Measurements from ENCODE around the gene AP3S1. TPM values are rescaled to one million over a fixed set of nuclear protein-coding genes. Genes with fewer than 3 reads are reported as not detected.
A peak's percentile ranks its signal among the peaks of the same experiment; 100 is the strongest.
"Not testable (repeated sequence)": the region's sequence is repeated elsewhere in the genome, so short reads cannot be mapped to it uniquely, and the experiment has no call there.

The AP3S1 gene
- polyA plus RNA-seq, 3 donors, result 98.3 to 116 (median 115) TPM

DNA sequence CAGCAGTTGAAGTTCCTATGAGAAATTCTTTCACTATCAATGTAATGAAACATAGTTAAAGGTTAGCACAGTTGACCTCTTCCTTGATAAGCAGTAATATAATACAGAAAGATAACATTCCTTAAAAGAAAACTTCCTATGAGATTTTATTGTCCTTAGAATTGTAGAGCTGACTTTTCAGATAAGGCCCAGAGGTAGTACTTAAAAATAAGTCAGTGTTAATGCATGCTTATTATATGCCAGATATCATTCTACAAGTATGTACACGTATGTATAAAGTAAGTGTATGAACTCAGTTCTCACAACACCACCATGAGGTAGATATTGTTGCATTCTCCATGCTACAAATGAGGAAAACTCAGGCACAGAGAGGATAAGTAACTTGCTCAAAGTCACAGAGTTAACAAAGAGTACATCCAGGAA, 15.3 kb downstream of the AP3S1 start:
- no peak for DNase-seq

DNA sequence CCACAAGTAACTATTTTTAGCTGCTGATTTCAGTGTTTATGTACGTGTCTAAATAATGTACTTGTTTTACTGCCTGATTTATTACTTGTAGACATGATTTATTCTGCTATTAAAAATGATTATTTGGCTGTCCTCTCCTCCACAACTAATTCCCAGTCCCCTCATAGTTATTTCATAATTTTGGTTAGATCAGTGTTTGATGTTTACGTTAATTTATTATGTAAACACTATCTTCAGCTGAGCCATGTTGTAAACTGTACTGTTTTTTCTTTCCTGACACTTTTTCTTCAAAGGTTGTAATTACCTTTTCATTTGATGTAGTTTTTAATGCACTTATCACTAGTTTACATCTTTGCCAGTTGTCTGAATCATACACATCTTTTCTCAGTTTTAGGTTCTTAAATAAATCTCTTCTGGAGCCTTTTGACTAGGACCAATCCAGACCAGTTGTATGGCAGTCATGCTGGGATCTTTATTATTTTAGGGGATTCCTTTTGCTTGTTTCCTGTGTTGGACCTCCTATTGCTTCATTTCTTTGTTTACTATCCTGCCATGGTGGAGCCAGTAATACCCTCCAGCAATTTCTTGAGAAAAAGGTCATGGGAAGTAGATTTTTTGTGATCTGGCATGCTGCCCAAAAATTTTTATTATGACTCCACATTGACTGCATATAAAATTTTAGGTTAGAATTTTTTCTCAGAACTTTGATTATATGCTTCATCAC, 16.1 kb downstream of the AP3S1 start:
- no peak for DNase-seq

- no peak for DNase-seq
These were observed 16.7 kb downstream of the AP3S1 start for GRCh38 chr5:115858396-115858795.

DNA sequence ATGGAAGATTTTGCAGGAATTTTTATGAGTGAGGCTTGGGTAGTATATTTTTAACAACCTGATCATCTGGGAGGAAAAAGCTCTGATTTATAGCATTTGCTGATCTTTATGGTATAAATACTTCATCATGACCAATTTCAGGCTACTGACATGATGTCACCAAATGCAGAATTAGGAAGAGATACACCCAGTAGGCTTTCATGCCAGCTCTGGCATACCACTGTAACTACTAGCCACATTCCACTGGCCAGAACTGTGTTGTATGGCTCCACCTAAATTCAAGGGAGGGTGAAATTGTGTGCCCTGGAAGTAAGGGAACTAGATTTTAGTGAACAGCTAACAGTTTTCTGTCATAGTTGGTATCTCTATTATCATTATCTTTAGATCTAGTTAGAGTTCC, 17.6 kb downstream of the AP3S1 start:
- no peak for DNase-seq

DNA sequence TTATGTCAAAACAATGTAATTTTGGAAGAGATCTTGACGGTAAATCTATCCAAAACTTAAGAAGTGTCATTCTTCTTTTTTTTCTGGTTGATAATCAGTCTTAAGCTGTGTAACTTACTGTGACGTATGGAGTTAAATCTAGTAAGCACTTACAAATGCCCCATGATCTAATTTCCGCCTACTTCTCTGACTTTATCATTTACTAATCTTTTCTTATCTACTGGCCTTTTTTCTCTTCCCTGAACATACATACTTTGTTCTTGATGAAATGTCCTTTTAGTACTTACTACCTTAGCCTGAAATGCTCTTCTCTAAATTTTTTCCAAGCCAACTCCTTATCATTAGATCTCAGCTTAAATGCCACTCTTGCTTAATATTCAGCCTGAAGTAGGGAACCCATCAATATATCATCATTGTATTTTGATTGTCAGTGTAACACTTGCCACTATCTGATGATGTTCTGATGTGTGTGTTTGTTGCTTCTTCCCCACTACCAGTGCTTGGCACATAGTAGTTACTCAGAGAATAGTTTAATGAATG, 27.6 kb downstream of the AP3S1 start:
- no peak for DNase-seq

GRCh38 chr5:115872447-115872846, 30.7 kb downstream of the AP3S1 start:
- DNase-seq, result no peak

- no peak for DNase-seq
These were observed 31.7 kb downstream of the AP3S1 start for GRCh38 chr5:115873392-115873791.

DNA sequence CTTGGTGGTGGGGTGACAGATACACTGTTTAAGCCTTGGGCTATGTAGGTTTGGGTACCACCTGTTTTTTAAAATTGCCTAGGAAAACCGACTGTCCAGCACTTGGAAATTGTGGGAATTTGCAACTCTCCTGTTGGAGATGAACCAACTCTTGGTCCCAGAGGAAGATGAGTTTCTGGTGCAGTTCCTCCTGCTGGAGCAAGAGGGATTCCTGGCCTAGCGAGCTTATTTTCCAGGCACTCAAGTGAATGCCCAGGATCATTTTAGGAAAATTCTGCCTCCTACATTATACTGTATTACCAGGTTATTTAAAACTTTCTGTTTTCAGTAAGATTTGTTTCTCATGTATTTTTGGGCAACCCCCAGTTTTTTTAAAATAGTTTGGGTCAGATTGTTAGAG, 33.7 kb downstream of the AP3S1 start:
- DNase-seq, result no peak

DNA sequence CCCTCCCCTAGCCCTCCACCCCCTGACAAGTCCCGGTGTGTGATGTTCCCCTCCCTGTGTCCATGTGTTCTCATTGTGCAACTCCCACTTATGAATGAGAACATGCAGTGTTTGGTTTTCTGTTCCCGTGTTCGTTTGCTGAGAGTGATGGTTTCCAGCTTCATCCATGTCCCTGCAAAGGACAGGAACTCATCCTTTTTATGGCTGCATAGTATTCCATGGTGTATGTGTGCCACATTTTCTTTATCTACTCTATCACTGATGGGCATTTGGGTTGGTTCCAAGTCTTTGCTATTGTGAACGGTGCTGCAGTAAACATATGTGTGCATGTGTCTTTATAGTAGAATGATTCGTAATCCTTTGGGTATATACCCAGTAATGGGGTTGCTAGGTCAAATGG, 35.6 kb downstream of the AP3S1 start:
- not testable (repeated sequence) for DNase-seq

- not testable (repeated sequence) for DNase-seq
These were observed 40.7 kb downstream of the AP3S1 start for GRCh38 chr5:115882434-115882833.

DNA sequence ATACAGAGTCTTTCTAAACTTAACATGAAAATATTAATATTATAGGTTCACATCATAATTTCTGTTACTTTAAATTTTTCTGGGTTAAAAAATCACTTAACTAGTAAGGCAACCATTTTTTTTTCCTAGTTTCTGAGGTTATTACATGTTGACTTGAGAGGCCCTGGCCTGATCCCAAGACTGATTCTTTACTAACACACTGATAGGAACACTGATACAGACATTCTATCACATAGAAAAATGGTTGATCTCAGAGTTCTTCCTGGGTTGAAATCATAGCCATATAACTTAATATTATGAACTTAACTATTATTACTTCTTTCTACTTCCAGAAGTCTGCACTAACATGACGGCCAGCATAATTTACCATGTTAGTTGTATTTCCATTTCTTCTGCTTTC, 43.0 kb downstream of the AP3S1 start:
- no peak for DNase-seq

DNA sequence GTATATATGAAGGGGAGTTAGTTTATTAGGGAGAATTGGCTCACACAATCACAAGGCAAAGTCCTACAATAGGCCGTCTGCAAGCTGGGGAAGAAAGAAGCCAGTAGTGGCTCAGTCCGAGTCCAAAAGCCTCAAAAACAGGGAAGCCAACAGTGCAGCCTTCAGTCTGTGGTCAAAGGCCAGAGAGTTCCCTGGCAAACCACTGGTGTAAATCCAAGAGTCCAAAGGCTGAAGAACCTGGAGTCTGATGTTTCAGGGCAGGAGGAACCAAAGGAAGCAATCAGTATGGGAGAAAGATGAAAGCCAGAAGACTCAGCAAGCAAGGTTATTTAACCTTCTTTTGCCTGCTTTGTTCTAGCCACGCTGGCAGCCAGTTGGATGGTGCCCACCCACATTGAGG, 43.5 kb downstream of the AP3S1 start:
- DNase-seq, result not testable (repeated sequence)

DNA sequence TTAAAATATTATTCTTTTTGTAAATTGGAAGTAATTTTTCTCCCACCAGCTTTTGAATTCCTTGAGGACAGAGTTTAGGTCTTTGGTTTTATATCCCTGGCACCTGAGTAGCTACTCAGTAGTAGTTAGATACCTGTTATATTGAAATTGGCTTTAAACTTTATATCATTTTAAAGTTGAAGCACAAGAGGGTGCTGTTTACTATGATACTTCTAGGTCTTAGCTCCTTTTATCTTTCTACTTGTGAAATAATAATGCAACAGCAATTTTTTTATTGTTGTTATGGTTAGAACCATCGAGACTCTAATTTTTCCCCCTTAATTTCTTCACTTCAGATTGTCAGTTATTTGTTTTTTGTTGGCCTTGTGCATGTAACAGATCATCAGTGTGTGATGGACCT, 46.3 kb downstream of the AP3S1 start:
- peak; percentile 15 for DNase-seq

- no peak for DNase-seq
These were observed 50.3 kb downstream of the AP3S1 start for GRCh38 chr5:115892021-115892420.

DNA sequence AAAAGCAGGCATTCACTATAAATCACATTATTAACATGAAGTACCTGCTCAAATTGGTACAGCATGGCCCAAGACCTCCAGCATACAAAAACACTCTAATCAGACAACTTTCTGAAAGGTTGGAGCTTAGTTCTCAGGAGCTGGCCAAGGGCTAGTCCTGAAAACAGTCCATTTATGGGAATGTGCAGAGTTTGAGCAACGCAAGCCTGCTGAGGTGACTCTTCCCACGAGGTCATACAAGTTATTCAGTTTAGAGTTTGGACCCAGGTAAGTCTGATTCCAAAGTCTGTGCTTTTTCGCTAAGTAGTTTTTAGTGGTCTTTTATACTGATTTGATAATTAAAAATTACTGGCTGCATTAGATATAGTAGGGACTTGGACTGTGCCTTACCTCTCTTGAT, 52.6 kb downstream of the AP3S1 start:
- no peak for DNase-seq

DNA sequence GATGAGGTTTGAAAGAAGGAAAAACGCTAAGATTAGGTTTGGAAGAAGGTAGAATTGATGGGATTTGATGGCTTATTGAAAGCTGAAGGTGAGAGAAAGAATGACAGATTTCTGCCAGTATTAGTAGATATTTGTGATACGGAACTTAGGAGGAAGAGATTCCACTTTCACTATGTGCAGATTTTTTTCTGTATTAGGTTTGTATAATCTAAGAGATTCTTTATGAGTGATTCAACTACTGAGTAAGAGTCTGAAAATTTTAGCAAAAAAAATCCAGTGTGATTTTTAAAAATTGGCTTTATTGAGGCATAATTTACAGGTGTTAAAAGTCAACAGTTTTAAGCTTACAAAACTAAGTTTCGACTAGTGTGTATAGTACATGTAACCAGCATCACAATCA, 54.1 kb downstream of the AP3S1 start:
- no peak for DNase-seq

GRCh38 chr5:115898656-115899055, 56.9 kb downstream of the AP3S1 start:
- no peak for DNase-seq

DNA sequence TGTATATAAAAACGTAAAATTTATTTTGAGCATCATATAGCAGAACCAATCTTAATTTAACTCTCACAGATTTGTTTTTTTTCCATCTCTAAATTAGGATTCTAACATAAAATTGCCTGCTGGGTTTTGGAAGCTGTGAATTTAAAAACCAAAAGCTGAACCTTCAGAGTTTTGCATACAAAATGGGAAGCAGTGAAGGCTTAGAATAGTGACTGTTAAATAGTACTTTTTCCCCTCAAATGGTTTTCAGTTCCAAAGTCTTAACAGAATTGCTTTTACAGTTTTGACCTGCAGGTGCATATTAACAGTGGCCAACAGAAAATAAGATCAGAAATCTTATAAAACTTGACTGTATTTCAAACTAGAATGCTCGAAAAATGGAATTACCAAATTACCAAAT, 65.4 kb downstream of the AP3S1 start:
- no peak for DNase-seq

GRCh38 chr5:115913623-115914400, 72.1 kb downstream of the AP3S1 start:
- DNase-seq, result not testable (repeated sequence)

DNA sequence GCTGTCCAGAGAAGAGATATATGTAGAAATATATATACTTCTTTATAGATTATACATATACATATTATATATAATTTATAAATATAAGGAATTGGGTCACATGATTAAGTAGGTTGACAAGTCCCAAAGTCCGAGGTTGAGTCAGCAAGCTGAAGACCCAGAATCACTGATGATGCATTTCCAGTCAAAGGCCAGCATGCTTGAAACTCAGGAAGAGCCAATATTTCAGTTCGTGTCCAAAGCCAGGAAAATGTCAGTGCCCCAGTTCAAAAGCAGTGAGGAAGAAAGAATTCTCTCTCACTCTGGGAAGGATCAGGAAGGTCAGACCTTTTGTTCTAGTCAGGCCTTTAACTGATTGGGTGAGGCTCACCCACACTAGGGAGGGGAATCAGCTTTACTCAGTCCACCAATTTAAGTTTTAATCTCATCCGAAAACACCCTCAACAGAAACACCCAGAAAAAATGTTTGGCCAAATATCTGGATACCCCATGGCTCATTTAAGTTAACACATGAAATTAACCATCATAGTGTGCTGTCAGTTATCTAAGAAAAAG, 78.5 kb downstream of the AP3S1 start:
- DNase-seq, result no peak

DNA sequence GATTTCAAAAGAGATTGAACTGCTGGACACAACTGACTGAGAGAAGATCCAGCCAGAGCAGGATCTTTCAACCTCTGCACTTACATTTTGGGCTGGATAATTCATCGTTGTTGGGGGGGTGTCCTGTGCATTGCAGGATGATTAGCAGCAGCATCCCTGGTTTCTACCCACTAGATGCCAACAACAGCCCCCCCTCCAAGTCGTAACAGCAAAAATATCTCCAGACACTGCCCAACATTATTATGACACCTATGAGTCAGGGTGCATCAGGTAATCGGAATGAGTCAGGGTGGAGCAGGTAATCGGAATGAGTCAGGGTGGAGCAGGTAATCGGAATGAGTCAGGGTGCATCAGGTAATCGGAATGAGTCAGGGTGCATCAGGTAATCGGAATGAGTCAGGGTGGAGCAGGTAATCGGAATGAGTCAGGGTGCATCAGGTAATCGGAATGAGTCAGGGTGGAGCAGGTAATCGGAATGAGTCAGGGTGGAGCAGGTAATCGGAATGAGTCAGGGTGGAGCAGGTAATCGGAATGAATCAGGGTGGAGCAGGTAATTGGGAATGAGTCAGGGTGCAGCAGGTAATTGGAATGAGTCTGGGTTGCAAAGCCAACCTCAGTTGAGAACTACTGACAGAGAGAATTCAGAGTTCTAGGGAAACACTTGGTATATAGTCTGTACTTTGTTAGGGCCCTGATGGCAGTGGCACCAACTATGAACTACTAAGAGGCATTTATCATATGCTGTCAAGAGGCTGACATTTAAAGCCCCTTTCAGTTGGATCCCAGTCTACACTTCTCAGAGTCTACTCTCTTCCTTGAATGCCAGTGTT, 87.1 kb downstream of the AP3S1 start:
- DNase-seq, result not testable (repeated sequence)

DNA sequence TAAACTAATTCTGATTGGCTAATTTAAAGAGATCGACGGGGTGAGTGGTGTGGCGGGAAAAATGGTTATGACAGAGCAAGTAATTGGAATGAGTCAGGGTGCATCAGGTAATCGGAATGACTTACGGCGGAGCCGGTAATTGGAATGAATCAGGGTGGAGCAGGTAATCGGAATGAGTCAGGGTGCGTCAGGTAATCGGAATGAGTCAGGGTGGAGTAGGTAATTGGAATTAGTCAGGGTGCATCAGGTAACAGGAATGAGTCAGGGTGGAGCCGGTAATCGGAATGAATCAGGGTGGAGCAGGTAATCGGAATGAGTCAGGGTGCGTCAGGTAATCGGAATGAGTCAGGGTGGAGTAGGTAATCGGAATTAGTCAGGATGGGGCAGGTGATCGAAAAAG, 88.4 kb downstream of the AP3S1 start:
- not testable (repeated sequence) for DNase-seq

Measured in renal pelvis (tissue), 4 donors.